Progenitor cell of endocrine pancreas (in vitro differentiated cells): Measurements from ENCODE around the gene FAM83G. TPM values are rescaled to one million over a fixed set of nuclear protein-coding genes. Genes with fewer than 3 reads are reported as not detected.

Experiments
- DNase-seq: peaks from one replicate; pipeline ENCODE4 v3.0.0; 2021; ENCODE audit warnings: low spot score; ENCODE audit not compliant: unreplicated experiment
- H3K27ac Mint-ChIP-seq: 2 replicates; pipeline ENCODE4 v1.8.0; 2021; ENCODE audit warnings: mild to moderate bottlenecking, moderate library complexity, mixed read lengths
- H3K27me3 Mint-ChIP-seq: 2 replicates; pipeline ENCODE4 v1.8.0; 2021; ENCODE audit warnings: mixed read lengths
- H3K36me3 Mint-ChIP-seq: 2 replicates; pipeline ENCODE4 v1.8.0; 2022; ENCODE audit warnings: mixed read lengths; ENCODE audit not compliant: insufficient read depth
- H3K4me1 Mint-ChIP-seq: 2 replicates; pipeline ENCODE4 v1.8.0; 2021; ENCODE audit warnings: low read depth, mixed read lengths
- H3K4me3 Mint-ChIP-seq: 2 replicates; pipeline ENCODE4 v1.8.0; 2021; ENCODE audit warnings: low read depth, mild to moderate bottlenecking, moderate library complexity, mixed read lengths
- H3K9me3 Mint-ChIP-seq: 2 replicates; pipeline ENCODE4 v1.8.0; 2021; ENCODE audit warnings: low read depth, mixed read lengths
- CTCF ChIP-seq: fragments of 200-600 bp; sonication (generic); IDR thresholded peaks from one replicate; pipeline ENCODE4 v1.5.0; 2021; ENCODE audit warnings: antibody characterized with exemption, mild to moderate bottlenecking; ENCODE audit not compliant: unreplicated experiment
- total RNA-seq: library from RNA; stranded (reverse); gene quantifications from 2 replicates; pipeline ENCODE4 v1.2.1, GENCODE V29; 2021

Gene FAM83G
- total RNA-seq, 1 donor from 2014 or later, result 16.6 TPM

- no peak within 1 kb of the TSS for H3K4me3 Mint-ChIP-seq
- H3K27ac Mint-ChIP-seq, result no peak within 1 kb of the TSS
- peaks cover 5% of the 10 kb centered on the region for H3K27me3 Mint-ChIP-seq
- no peaks in the 10 kb centered on the region for H3K9me3 Mint-ChIP-seq
- H3K36me3 Mint-ChIP-seq, result no peaks in the 10 kb centered on the region
- peak; percentile 27 for TF ChIP-seq CTCF
- DNase-seq, result no peak
- peaks cover 10% of the 10 kb centered on the region for H3K4me1 Mint-ChIP-seq
These were observed 52.4 kb downstream of the FAM83G start, which contains the start of gene SLC5A10 for GRCh38 chr17:18951941-18952842. TSS of gene SLC5A10 (plus strand) at chr17:18952165. CDS start at chr17:18952206, 41 bp downstream.

GRCh38 chr17:18950944-18951905, 53.3 kb downstream of the FAM83G start:
- H3K4me3 Mint-ChIP-seq, result no peak overlapping the region
- H3K9me3 Mint-ChIP-seq, result no peaks in the 10 kb centered on the region
- H3K4me1 Mint-ChIP-seq, result peaks cover 12% of the 10 kb centered on the region
- no peaks in the 10 kb centered on the region for H3K36me3 Mint-ChIP-seq
- H3K27me3 Mint-ChIP-seq, result peaks cover 9% of the 10 kb centered on the region
- DNase-seq, result no peak
- TF ChIP-seq CTCF, result no peak
- peak overlapping the region; percentile 50 for H3K27ac Mint-ChIP-seq

- Mint-ChIP-seq H3K4me1 (peaks cover 12% of the 10 kb centered on the region), H3K27ac (peak overlapping the region; percentile 50), H3K9me3 (no peaks in the 10 kb centered on the region), H3K4me3 (no peak overlapping the region), H3K36me3 (no peaks in the 10 kb centered on the region), H3K27me3 (peaks cover 9% of the 10 kb centered on the region)
- no peak for DNase-seq
- TF ChIP-seq CTCF, result no peak
These were observed 54.2 kb downstream of the FAM83G start for GRCh38 chr17:18950346-18950745.

- Mint-ChIP-seq H3K36me3 (no peaks in the 10 kb centered on the region), H3K27me3 (peaks cover 9% of the 10 kb centered on the region), H3K27ac (no peak overlapping the region), H3K9me3 (no peaks in the 10 kb centered on the region), H3K4me3 (no peak overlapping the region), H3K4me1 (peaks cover 12% of the 10 kb centered on the region)
- no peak for TF ChIP-seq CTCF
- DNase-seq, result no peak
These were observed 55.0 kb downstream of the FAM83G start for GRCh38 chr17:18949566-18949965.

GRCh38 chr17:18948476-18949006, 56.0 kb downstream of the FAM83G start:
- Mint-ChIP-seq H3K4me3 (no peak overlapping the region), H3K9me3 (no peaks in the 10 kb centered on the region), H3K4me1 (peaks cover 9% of the 10 kb centered on the region), H3K36me3 (no peaks in the 10 kb centered on the region), H3K27me3 (peaks cover 5% of the 10 kb centered on the region), H3K27ac (no peak overlapping the region)
- no peak for DNase-seq
- TF ChIP-seq CTCF, result no peak
